ENCODE measurements around the gene VIPR2. TPM values are rescaled to one million over a fixed set of nuclear protein-coding genes. Genes with fewer than 3 reads are reported as not detected.
"Not testable (repeated sequence)": the region's sequence is repeated elsewhere in the genome, so short reads cannot be mapped to it uniquely, and the experiment has no call there.

VIPR2 gene
- total RNA-seq, 1 experiment from 2014 or later = not detected

GRCh38 chr7:159167139-159167538 is 22.5 kb upstream of the VIPR2 start:
- Histone ChIP-seq H3K9me3 (ENCODE audit: low read depth, low read length, poor library complexity, severe bottlenecking) (no peaks in the 10 kb centered on the region), H3K4me1 (ENCODE audit: insufficient read depth, low read length, poor library complexity, severe bottlenecking) (no peaks in the 10 kb centered on the region), H3K27ac (ENCODE audit: low read depth, low read length, poor library complexity, severe bottlenecking) (no peak overlapping the region), H3K27me3 (replicated peaks; ENCODE audit: insufficient read depth, low read depth, low read length, poor library complexity) (no peaks in the 10 kb centered on the region), H3K4me3 (ENCODE audit: low read depth, low read length, poor library complexity, severe bottlenecking) (no peak overlapping the region), H3K36me3 (ENCODE audit: insufficient read depth, low read length, poor library complexity, severe bottlenecking) (no peaks in the 10 kb centered on the region)
- no peak for DNase-seq (ENCODE audit: low spot score)
- no TSS peak for BruUV-seq (replicated peaks)
- intact Hi-C loops (cut with micrococcal nuclease; ENCODE audit: unreplicated experiment) = no loop called here
- TF ChIP-seq EZH2 (IDR thresholded peaks at IDR 0.05; ENCODE audit: borderline replicate concordance, low read depth, low read length, poor library complexity, severe bottlenecking) (no peak), CTCF (conservative IDR thresholded peaks at IDR 0.05; ENCODE audit: low read depth, low read length) (no peak)
- CTCF ChIA-PET = no interaction called here
- POLR2A ChIA-PET (ENCODE audit: low non-redundant PET) = no interaction called here

GRCh38 chr7:159166530-159166929 is 21.9 kb upstream of the VIPR2 start:
- ChIA-PET CTCF (no interaction called here), POLR2A (ENCODE audit: low non-redundant PET) (no interaction called here)
- TF ChIP-seq CTCF (conservative IDR thresholded peaks at IDR 0.05; ENCODE audit: low read depth, low read length) (no peak), EZH2 (IDR thresholded peaks at IDR 0.05; ENCODE audit: borderline replicate concordance, low read depth, low read length, poor library complexity, severe bottlenecking) (no peak)
- no peak for DNase-seq (ENCODE audit: low spot score)
- no peaks in the 10 kb centered on the region for H3K9me3 ChIP-seq (ENCODE audit: low read depth, low read length, poor library complexity, severe bottlenecking)
- BruUV-seq (replicated peaks) = no TSS peak
- H3K27me3 ChIP-seq (replicated peaks; ENCODE audit: insufficient read depth, low read depth, low read length, poor library complexity) = peaks cover 4% of the 10 kb centered on the region
- H3K36me3 ChIP-seq (ENCODE audit: insufficient read depth, low read length, poor library complexity, severe bottlenecking) = no peaks in the 10 kb centered on the region
- H3K4me3 ChIP-seq (ENCODE audit: low read depth, low read length, poor library complexity, severe bottlenecking) = no peak overlapping the region
- H3K27ac ChIP-seq (ENCODE audit: low read depth, low read length, poor library complexity, severe bottlenecking) = no peak overlapping the region
- H3K4me1 ChIP-seq (ENCODE audit: insufficient read depth, low read length, poor library complexity, severe bottlenecking) = no peaks in the 10 kb centered on the region
- intact Hi-C loops (cut with micrococcal nuclease; ENCODE audit: unreplicated experiment) = no loop called here

DNA sequence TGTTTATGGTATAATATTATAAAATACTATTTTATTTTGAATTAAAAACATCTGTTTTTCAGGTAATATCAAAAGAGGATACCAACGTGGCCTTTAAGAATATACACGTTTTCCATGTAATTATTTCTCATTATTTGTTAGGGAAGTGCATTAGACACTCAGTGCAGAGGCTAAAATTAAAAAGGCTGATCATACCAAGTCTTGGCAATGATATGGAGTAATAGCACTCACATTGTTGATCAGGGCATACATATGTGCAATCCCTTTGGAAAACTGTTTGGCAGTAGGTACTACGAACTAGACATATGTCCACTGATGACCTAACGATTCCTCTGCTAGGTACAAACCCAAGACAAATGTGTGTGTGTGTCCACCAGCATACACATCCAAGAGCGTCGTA is 20.7 kb upstream of the VIPR2 start:
- no peak overlapping the region for H3K27ac ChIP-seq (ENCODE audit: low read depth, low read length, poor library complexity, severe bottlenecking)
- intact Hi-C loops (cut with micrococcal nuclease; ENCODE audit: unreplicated experiment) = no loop called here
- no peaks in the 10 kb centered on the region for H3K9me3 ChIP-seq (ENCODE audit: low read depth, low read length, poor library complexity, severe bottlenecking)
- peaks cover 15% of the 10 kb centered on the region for H3K27me3 ChIP-seq (replicated peaks; ENCODE audit: insufficient read depth, low read depth, low read length, poor library complexity)
- ChIA-PET POLR2A (ENCODE audit: low non-redundant PET) (no interaction called here), CTCF (no interaction called here)
- no peaks in the 10 kb centered on the region for H3K36me3 ChIP-seq (ENCODE audit: insufficient read depth, low read length, poor library complexity, severe bottlenecking)
- BruUV-seq (replicated peaks) = no TSS peak
- no peak for DNase-seq (ENCODE audit: low spot score)
- no peaks in the 10 kb centered on the region for H3K4me1 ChIP-seq (ENCODE audit: insufficient read depth, low read length, poor library complexity, severe bottlenecking)
- no peak overlapping the region for H3K4me3 ChIP-seq (ENCODE audit: low read depth, low read length, poor library complexity, severe bottlenecking)
- no peak for TF ChIP-seq EZH2 (IDR thresholded peaks at IDR 0.05; ENCODE audit: borderline replicate concordance, low read depth, low read length, poor library complexity, severe bottlenecking)
- no peak for TF ChIP-seq CTCF (conservative IDR thresholded peaks at IDR 0.05; ENCODE audit: low read depth, low read length)

DNA sequence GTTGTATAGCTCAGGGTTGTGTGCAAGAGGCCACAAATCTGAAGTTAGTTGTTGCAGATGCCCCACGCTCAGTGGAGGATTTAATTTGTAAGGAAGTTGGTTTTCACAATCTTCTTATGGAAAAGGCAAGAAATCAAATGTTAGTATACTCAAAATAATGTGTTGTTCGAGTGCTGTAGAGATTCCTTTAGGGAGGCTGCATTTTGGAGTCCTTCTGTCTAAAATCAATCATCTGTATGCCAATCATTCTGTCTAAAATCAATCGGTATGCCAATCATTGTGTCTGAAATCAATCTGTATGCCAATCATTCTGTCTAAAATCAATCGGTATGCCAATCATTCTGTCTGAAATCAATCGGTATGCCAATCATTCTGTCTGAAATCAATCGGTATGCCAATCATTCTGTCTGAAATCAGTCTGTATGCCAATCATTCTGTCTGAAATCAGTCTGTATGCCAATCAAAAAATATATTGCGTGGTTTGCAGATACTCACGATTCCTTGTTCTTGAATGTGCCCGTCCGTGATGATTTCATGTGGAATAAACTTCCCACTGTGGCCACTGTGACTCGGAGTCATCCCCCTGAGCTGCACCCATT is 19.1 kb upstream of the VIPR2 start:
- H3K4me1 ChIP-seq (ENCODE audit: insufficient read depth, low read length, poor library complexity, severe bottlenecking); H3K4me3 ChIP-seq (ENCODE audit: low read depth, low read length, poor library complexity, severe bottlenecking); DNase-seq (ENCODE audit: low spot score); POLR2A ChIA-PET (ENCODE audit: low non-redundant PET); H3K27ac ChIP-seq (ENCODE audit: low read depth, low read length, poor library complexity, severe bottlenecking); CTCF ChIA-PET; H3K36me3 ChIP-seq (ENCODE audit: insufficient read depth, low read length, poor library complexity, severe bottlenecking); H3K9me3 ChIP-seq (ENCODE audit: low read depth, low read length, poor library complexity, severe bottlenecking); BruUV-seq (replicated peaks): not testable (repeated sequence)
- peaks cover 27% of the 10 kb centered on the region for H3K27me3 ChIP-seq (replicated peaks; ENCODE audit: insufficient read depth, low read depth, low read length, poor library complexity)
- intact Hi-C loops (cut with micrococcal nuclease; ENCODE audit: unreplicated experiment) = loop anchor here (1.0 kb wide), 1 partner anchor 31 kb away; no protein-coding TSS in a partner anchor

GRCh38 chr7:159162050-159162626 is 17.5 kb upstream of the VIPR2 start:
- DNase-seq (ENCODE audit: low spot score); H3K4me1 ChIP-seq (ENCODE audit: insufficient read depth, low read length, poor library complexity, severe bottlenecking); H3K4me3 ChIP-seq (ENCODE audit: low read depth, low read length, poor library complexity, severe bottlenecking); H3K36me3 ChIP-seq (ENCODE audit: insufficient read depth, low read length, poor library complexity, severe bottlenecking); POLR2A ChIA-PET (ENCODE audit: low non-redundant PET); intact Hi-C loops (cut with micrococcal nuclease; ENCODE audit: unreplicated experiment); H3K9me3 ChIP-seq (ENCODE audit: low read depth, low read length, poor library complexity, severe bottlenecking); H3K27ac ChIP-seq (ENCODE audit: low read depth, low read length, poor library complexity, severe bottlenecking); BruUV-seq (replicated peaks); CTCF ChIA-PET: not testable (repeated sequence)
- peaks cover 28% of the 10 kb centered on the region for H3K27me3 ChIP-seq (replicated peaks; ENCODE audit: insufficient read depth, low read depth, low read length, poor library complexity)
